GM23248 (cell line): Measurements from ENCODE around the gene LRMDA.

Experiments
- EZH2 ChIP-seq: fragments of 200-600 bp; sonication (generic); IDR thresholded peaks from 2 replicates; pipeline ENCODE4 v1.6.1; 2018; ENCODE audit warnings: antibody characterized with exemption, mild to moderate bottlenecking; ENCODE audit not compliant: insufficient read depth, poor library complexity, severe bottlenecking
- EZH2phosphoT487 ChIP-seq: fragments of 200-600 bp; sonication (generic); IDR thresholded peaks from 2 replicates; pipeline ENCODE4 v1.6.1; 2018; ENCODE audit warnings: antibody characterized with exemption, moderate library complexity, mild to moderate bottlenecking, low read depth; ENCODE audit not compliant: insufficient read depth

- no peak for TF ChIP-seq EZH2
- TF ChIP-seq EZH2phosphoT487: no peak
These were observed 651.5 kb downstream of the LRMDA start for GRCh38 chr10:76082956-76083355.
